ENCODE data around the gene KRTAP10-2. TPM values are rescaled to one million over a fixed set of nuclear protein-coding genes. Genes with fewer than 3 reads are reported as not detected.

The KRTAP10-2 gene
- total and polyA plus RNA-seq, 11 donors = not detected

GRCh38 chr21:44544566-44544965 lies 6.7 kb downstream of the KRTAP10-2 start:
- ATAC-seq (no peak), DNase-seq (peak in 1 of 5 donors; percentile 20)
- TF ChIP-seq CTCF (IDR thresholded peaks at IDR 0.05) (no peak), POLR2A (IDR thresholded peaks at IDR 0.05) (no peak)
- intact Hi-C loops (cut with DNase I) = no loop called here
- H3K4me3 ChIP-seq = no peak overlapping the region
- peaks cover 0 to 45% (median 6%) of the 10 kb centered on the region in 12 donors for H3K9me3 ChIP-seq
- peaks cover 0 to 30% (median 0%) of the 10 kb centered on the region in 9 donors for H3K27me3 ChIP-seq
- H3K4me1 ChIP-seq = no peaks in the 10 kb centered on the region
- 72 to 74% (median 73%) methylated on average over 3 of the region's 3 CpGs for WGBS, 4 donors
- H3K36me3 ChIP-seq = no peaks in the 10 kb centered on the region
- H3K27ac ChIP-seq = no peak overlapping the region

GRCh38 chr21:44542716-44543115 lies 8.6 kb downstream of the KRTAP10-2 start:
- Histone ChIP-seq H3K4me3 (no peak overlapping the region), H3K9me3 (peaks cover 0 to 44% (median 6%) of the 10 kb centered on the region in 12 donors), H3K4me1 (no peaks in the 10 kb centered on the region), H3K27me3 (peaks cover 0 to 11% (median 0%) of the 10 kb centered on the region in 9 donors), H3K36me3 (no peaks in the 10 kb centered on the region), H3K27ac (no peak overlapping the region)
- intact Hi-C loops (cut with DNase I) = no loop called here
- DNase-seq (no peak), ATAC-seq (no peak)
- 71 to 82% (median 78%) methylated on average over 1 of the region's 1 CpG for WGBS, 4 donors
- no peak for TF ChIP-seq POLR2A (IDR thresholded peaks at IDR 0.05)
- no peak for TF ChIP-seq CTCF (IDR thresholded peaks at IDR 0.05)

- no peak overlapping the region for H3K4me3 ChIP-seq
- H3K27ac ChIP-seq = no peak overlapping the region
- DNase-seq (peak in 1 of 5 donors; percentile 19), ATAC-seq (no peak)
- WGBS, 4 donors = 57 to 68% (median 66%) methylated on average over 11 of the region's 11 CpGs
- intact Hi-C loops (cut with DNase I) = no loop called here
- no peaks in the 10 kb centered on the region for H3K36me3 ChIP-seq
- TF ChIP-seq POLR2A (IDR thresholded peaks at IDR 0.05) (no peak), CTCF (IDR thresholded peaks at IDR 0.05) (no peak)
- peaks cover 0 to 25% (median 2%) of the 10 kb centered on the region in 12 donors for H3K9me3 ChIP-seq
- H3K27me3 ChIP-seq = peaks cover 0 to 11% (median 0%) of the 10 kb centered on the region in 9 donors
- no peaks in the 10 kb centered on the region for H3K4me1 ChIP-seq
Observed at GRCh38 chr21:44540741-44541288, 10.5 kb downstream of the KRTAP10-2 start.

- Histone ChIP-seq H3K4me1 (no peaks in the 10 kb centered on the region), H3K27me3 (peaks cover 0 to 11% (median 0%) of the 10 kb centered on the region in 9 donors), H3K9me3 (peaks cover 0 to 24% (median 0%) of the 10 kb centered on the region in 12 donors), H3K4me3 (no peak within 1 kb of the TSS), H3K36me3 (no peaks in the 10 kb centered on the region), H3K27ac (no peak within 1 kb of the TSS)
- ATAC-seq (no peak), DNase-seq (no peak)
- WGBS, 4 donors = 78 to 87% (median 80%) methylated on average over 20 to 21 of the region's 21 CpGs
- intact Hi-C loops (cut with DNase I) = no loop called here
- TF ChIP-seq CTCF (IDR thresholded peaks at IDR 0.05) (no peak), POLR2A (IDR thresholded peaks at IDR 0.05) (no peak)
Observed at GRCh38 chr21:44539991-44540666, 11.2 kb downstream of the KRTAP10-2 start, which contains the start of gene KRTAP10-1. Gene KRTAP10-1 (minus strand): TSS chr21:44540195. CDS start chr21:44540150, 45 bp downstream.

Measured in heart left ventricle (tissue), 16 donors.